Neural cell (in vitro differentiated cells): Measurements from ENCODE around the gene GPLD1.

ENCODE experiments used
- EP300 ChIP-seq: fragments of 450-650 bp; conservative IDR thresholded peaks from 2 replicates; pipeline ENCODE4 v1.6.1; 2014; ENCODE audit warnings: antibody characterized with exemption, mild to moderate bottlenecking, moderate library complexity; ENCODE audit not compliant: poor library complexity, severe bottlenecking
- EZH2 ChIP-seq: fragments of 200-600, 300-800 bp; shearing (Covaris generic), sonication (generic); IDR thresholded peaks from 2 replicates; pipeline ENCODE4 v1.6.1; 2014; ENCODE audit warnings: antibody characterized with exemption, low read length, borderline replicate concordance, mild to moderate bottlenecking; ENCODE audit not compliant: insufficient read depth, poor library complexity, severe bottlenecking
- MXI1 ChIP-seq: fragments of 450-650 bp; conservative IDR thresholded peaks from 2 replicates; pipeline ENCODE4 v1.6.1; 2014; ENCODE audit warnings: antibody characterized with exemption, mild to moderate bottlenecking; ENCODE audit not compliant: poor library complexity, severe bottlenecking
- POLR2AphosphoS5 ChIP-seq: IDR thresholded peaks from 2 replicates; pipeline ENCODE4 v1.6.1; 2012
- RAD21 ChIP-seq: fragments of 450-650 bp; conservative IDR thresholded peaks from 2 replicates; pipeline ENCODE4 v1.6.1; 2014; ENCODE audit warnings: antibody characterized with exemption, mild to moderate bottlenecking, moderate library complexity
- REST ChIP-seq: IDR thresholded peaks from 2 replicates; pipeline ENCODE4 v1.6.1; 2012; ENCODE audit warnings: borderline replicate concordance
- SMC3 ChIP-seq: fragments of 450-650 bp; conservative IDR thresholded peaks from 2 replicates; pipeline ENCODE4 v1.6.1; 2014; ENCODE audit warnings: antibody characterized with exemption, mild to moderate bottlenecking, moderate library complexity; ENCODE audit not compliant: poor library complexity
- TAF1 ChIP-seq: IDR thresholded peaks from 2 replicates; pipeline ENCODE4 v1.6.1; 2012; ENCODE audit warnings: low read depth
- TF ChIP-seq, protein P1 (sequence below): fragments of 450-650 bp; IDR thresholded peaks from 2 replicates; pipeline ENCODE4 v1.5.1; 2014; ENCODE audit warnings: antibody characterized with exemption, mild to moderate bottlenecking, moderate library complexity; ENCODE audit not compliant: poor library complexity, severe bottlenecking

DNA sequence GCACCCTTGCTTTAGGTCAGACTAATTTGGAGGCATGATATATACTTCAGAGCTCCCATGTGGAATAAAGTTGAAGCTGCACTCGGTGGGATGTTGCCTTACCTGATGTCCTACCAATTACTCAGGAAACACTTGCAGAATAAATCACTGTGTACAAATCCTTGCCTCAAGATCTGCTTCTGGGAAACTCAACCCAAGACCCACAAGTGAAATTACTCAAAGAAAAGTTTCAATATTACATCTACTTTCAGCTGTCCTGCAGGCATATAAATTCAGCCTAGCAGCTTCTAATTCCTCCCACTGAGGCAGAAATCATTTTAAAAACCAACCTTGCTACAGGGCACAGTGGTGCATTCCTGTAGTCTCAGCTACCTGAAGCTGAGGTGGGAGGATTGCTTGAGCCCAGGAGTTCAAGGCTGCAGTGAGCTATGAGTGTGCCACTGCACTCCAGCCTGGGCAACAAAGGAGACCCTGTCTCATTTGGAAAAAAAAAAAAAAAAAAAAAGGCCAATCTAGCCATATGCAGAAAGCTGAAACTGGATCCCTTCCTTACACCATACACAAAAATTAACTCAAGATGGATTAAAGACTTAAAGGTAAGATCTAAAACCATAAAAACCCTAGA, 110.8 kb downstream of the GPLD1 start:
- TF ChIP-seq RAD21 (no peak), REST (no peak), EZH2 (no peak), MXI1 (no peak), POLR2AphosphoS5 (no peak), SMC3 (no peak), EP300 (no peak), TAF1 (no peak)
- TF ChIP-seq, protein P1, sequence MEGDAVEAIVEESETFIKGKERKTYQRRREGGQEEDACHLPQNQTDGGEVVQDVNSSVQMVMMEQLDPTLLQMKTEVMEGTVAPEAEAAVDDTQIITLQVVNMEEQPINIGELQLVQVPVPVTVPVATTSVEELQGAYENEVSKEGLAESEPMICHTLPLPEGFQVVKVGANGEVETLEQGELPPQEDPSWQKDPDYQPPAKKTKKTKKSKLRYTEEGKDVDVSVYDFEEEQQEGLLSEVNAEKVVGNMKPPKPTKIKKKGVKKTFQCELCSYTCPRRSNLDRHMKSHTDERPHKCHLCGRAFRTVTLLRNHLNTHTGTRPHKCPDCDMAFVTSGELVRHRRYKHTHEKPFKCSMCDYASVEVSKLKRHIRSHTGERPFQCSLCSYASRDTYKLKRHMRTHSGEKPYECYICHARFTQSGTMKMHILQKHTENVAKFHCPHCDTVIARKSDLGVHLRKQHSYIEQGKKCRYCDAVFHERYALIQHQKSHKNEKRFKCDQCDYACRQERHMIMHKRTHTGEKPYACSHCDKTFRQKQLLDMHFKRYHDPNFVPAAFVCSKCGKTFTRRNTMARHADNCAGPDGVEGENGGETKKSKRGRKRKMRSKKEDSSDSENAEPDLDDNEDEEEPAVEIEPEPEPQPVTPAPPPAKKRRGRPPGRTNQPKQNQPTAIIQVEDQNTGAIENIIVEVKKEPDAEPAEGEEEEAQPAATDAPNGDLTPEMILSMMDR: no peak
